ENCODE data around the gene SCAMP5.

SCAMP5 gene

GRCh38 chr15:74995182-74995778, at the start of gene SCAMP5:
SCAMP5 (plus strand) TSS chr15:74995563; CDS start chr15:75011840, 16,277 bp downstream.
- Histone ChIP-seq H3K27ac (ENCODE audit: poor library complexity, severe bottlenecking) (no peak within 1 kb of the TSS), H3K36me3 (ENCODE audit: low read depth) (no peaks in the 10 kb centered on the region), H3K4me3 (ENCODE audit: severe bottlenecking) (peak within 1 kb of the TSS; percentile 54), H3K9me3 (ENCODE audit: severe bottlenecking) (no peaks in the 10 kb centered on the region), H3K4me1 (ENCODE audit: insufficient read depth, poor library complexity, severe bottlenecking) (peaks cover 4% of the 10 kb centered on the region), H3K27me3 (ENCODE audit: insufficient read depth, poor library complexity, severe bottlenecking) (no peaks in the 10 kb centered on the region)
- TF ChIP-seq CTCF (IDR thresholded peaks at IDR 0.05; ENCODE audit: poor library complexity, severe bottlenecking): no peak
- ATAC-seq (ENCODE audit: low read depth) (peak; percentile 85), DNase-seq (ENCODE audit: low spot score) (peak; percentile 99)

- no peaks in the 10 kb centered on the region for H3K27me3 ChIP-seq (ENCODE audit: insufficient read depth, poor library complexity, severe bottlenecking)
- no peak overlapping the region for H3K27ac ChIP-seq (ENCODE audit: poor library complexity, severe bottlenecking)
- no peak overlapping the region for H3K4me3 ChIP-seq (ENCODE audit: severe bottlenecking)
- TF ChIP-seq CTCF (IDR thresholded peaks at IDR 0.05; ENCODE audit: poor library complexity, severe bottlenecking): peak; percentile 100
- no peak for DNase-seq (ENCODE audit: low spot score)
- peak; percentile 59 for ATAC-seq (ENCODE audit: low read depth)
- H3K9me3 ChIP-seq (ENCODE audit: severe bottlenecking): no peaks in the 10 kb centered on the region
- H3K4me1 ChIP-seq (ENCODE audit: insufficient read depth, poor library complexity, severe bottlenecking): peaks cover 5% of the 10 kb centered on the region
- no peaks in the 10 kb centered on the region for H3K36me3 ChIP-seq (ENCODE audit: low read depth)
Observed at GRCh38 chr15:74950078-74950908, 45.1 kb upstream of the SCAMP5 start.

- Histone ChIP-seq H3K4me1 (ENCODE audit: insufficient read depth, poor library complexity, severe bottlenecking) (peaks cover 11% of the 10 kb centered on the region), H3K36me3 (ENCODE audit: low read depth) (no peaks in the 10 kb centered on the region), H3K27me3 (ENCODE audit: insufficient read depth, poor library complexity, severe bottlenecking) (no peaks in the 10 kb centered on the region), H3K9me3 (ENCODE audit: severe bottlenecking) (no peaks in the 10 kb centered on the region), H3K4me3 (ENCODE audit: severe bottlenecking) (no peak overlapping the region), H3K27ac (ENCODE audit: poor library complexity, severe bottlenecking) (no peak overlapping the region)
- DNase-seq (ENCODE audit: low spot score) (no peak), ATAC-seq (ENCODE audit: low read depth) (peak; percentile 16)
- no peak for TF ChIP-seq CTCF (IDR thresholded peaks at IDR 0.05; ENCODE audit: poor library complexity, severe bottlenecking)
Observed at GRCh38 chr15:74951006-74951405, 44.4 kb upstream of the SCAMP5 start.

GRCh38 chr15:74954515-74954914, 40.8 kb upstream of the SCAMP5 start:
- ATAC-seq (ENCODE audit: low read depth): no peak
- H3K4me3 ChIP-seq (ENCODE audit: severe bottlenecking): no peak overlapping the region
- TF ChIP-seq CTCF (IDR thresholded peaks at IDR 0.05; ENCODE audit: poor library complexity, severe bottlenecking): no peak

GRCh38 chr15:74955017-74955416, 40.3 kb upstream of the SCAMP5 start:
- no peaks in the 10 kb centered on the region for H3K27me3 ChIP-seq (ENCODE audit: insufficient read depth, poor library complexity, severe bottlenecking)
- no peaks in the 10 kb centered on the region for H3K36me3 ChIP-seq (ENCODE audit: low read depth)
- peak overlapping the region; percentile 40 for H3K4me3 ChIP-seq (ENCODE audit: severe bottlenecking)
- H3K4me1 ChIP-seq (ENCODE audit: insufficient read depth, poor library complexity, severe bottlenecking): peaks cover 20% of the 10 kb centered on the region
- no peak for TF ChIP-seq CTCF (IDR thresholded peaks at IDR 0.05; ENCODE audit: poor library complexity, severe bottlenecking)
- ATAC-seq (ENCODE audit: low read depth): no peak
- H3K27ac ChIP-seq (ENCODE audit: poor library complexity, severe bottlenecking): no peak overlapping the region
- H3K9me3 ChIP-seq (ENCODE audit: severe bottlenecking): no peaks in the 10 kb centered on the region
- DNase-seq (ENCODE audit: low spot score): no peak

More at GRCh38 chr15:74954515-74954914, 40.8 kb upstream of the SCAMP5 start:
- H3K36me3 ChIP-seq (ENCODE audit: low read depth): no peaks in the 10 kb centered on the region
- peaks cover 20% of the 10 kb centered on the region for H3K4me1 ChIP-seq (ENCODE audit: insufficient read depth, poor library complexity, severe bottlenecking)
- no peak overlapping the region for H3K27ac ChIP-seq (ENCODE audit: poor library complexity, severe bottlenecking)
- H3K9me3 ChIP-seq (ENCODE audit: severe bottlenecking): no peaks in the 10 kb centered on the region
- H3K27me3 ChIP-seq (ENCODE audit: insufficient read depth, poor library complexity, severe bottlenecking): no peaks in the 10 kb centered on the region
- DNase-seq (ENCODE audit: low spot score): no peak
